HepG2 (cell line): ENCODE measurements around the gene UVSSA. TPM values are rescaled to one million over a fixed set of nuclear protein-coding genes. Genes with fewer than 3 reads are reported as not detected.
A peak's percentile ranks its signal among the peaks of the same experiment; 100 is the strongest.

ENCODE experiments used
- CBX5 ChIP-seq: sonication (generic); formaldehyde crosslinking; IDR thresholded peaks from 2 replicates; pipeline ENCODE4 v1.4.0; 2020; ENCODE audit warnings: missing genetic modification reagents, borderline replicate concordance
- ETV5 ChIP-seq: IDR thresholded peaks from 2 replicates; pipeline ENCODE4 v1.6.1; 2018; ENCODE audit warnings: missing biosample characterization, missing genetic modification reagents, inconsistent platforms, borderline replicate concordance
- GFI1 ChIP-seq: sonication (generic); formaldehyde crosslinking; IDR thresholded peaks from 2 replicates; pipeline ENCODE4 v1.5.0; 2020; ENCODE audit warnings: missing genetic modification reagents, mild to moderate bottlenecking, borderline replicate concordance
- HDAC2 ChIP-seq: sonication (generic); formaldehyde crosslinking; IDR thresholded peaks from 2 replicates; pipeline ENCODE4 v1.4.0; 2020; ENCODE audit warnings: missing genetic modification reagents
- HOXA3 ChIP-seq: sonication (generic); formaldehyde crosslinking; IDR thresholded peaks from 2 replicates; pipeline ENCODE4 v1.5.0; 2020; ENCODE audit warnings: missing genetic modification reagents
- MXI1 ChIP-seq: IDR thresholded peaks from 3 replicates; pipeline ENCODE4 v1.6.1; 2012; ENCODE audit warnings: low read depth, low read length, inconsistent platforms, borderline replicate concordance
- RAD21 ChIP-seq: fragments of 450-650 bp; formaldehyde crosslinking; IDR thresholded peaks from 2 replicates; pipeline ENCODE4 v1.5.0; 2020; ENCODE audit warnings: mild to moderate bottlenecking
- RELA ChIP-seq: sonication (generic); formaldehyde crosslinking; IDR thresholded peaks from 2 replicates; pipeline ENCODE4 v1.4.0; 2020; ENCODE audit warnings: missing genetic modification reagents
- SALL1 ChIP-seq: sonication (generic); formaldehyde crosslinking; IDR thresholded peaks from 2 replicates; pipeline ENCODE4 v1.8.0; 2022; ENCODE audit warnings: mild to moderate bottlenecking, missing genetic modification reagents
- SMC3 ChIP-seq: IDR thresholded peaks from 2 replicates; pipeline ENCODE4 v1.6.1; 2011; ENCODE audit warnings: low read length, improper control_type of control experiment
- SP4 ChIP-seq: sonication (generic); formaldehyde crosslinking; IDR thresholded peaks from 2 replicates; pipeline ENCODE4 v1.8.1; 2023; ENCODE audit warnings: mild to moderate bottlenecking, missing genetic modification reagents
- YEATS2 ChIP-seq: sonication (generic); formaldehyde crosslinking; IDR thresholded peaks from 2 replicates; pipeline ENCODE4 v1.4.0; 2020; ENCODE audit warnings: missing genetic modification reagents, borderline replicate concordance
- ZNF124 ChIP-seq: sonication (generic); formaldehyde crosslinking; IDR thresholded peaks from 2 replicates; pipeline ENCODE4 v1.4.0; 2020; ENCODE audit warnings: missing genetic modification reagents
- ZNF350 ChIP-seq: sonication (generic); formaldehyde crosslinking; IDR thresholded peaks from 2 replicates; pipeline ENCODE4 v1.4.0; 2020; ENCODE audit warnings: mild to moderate bottlenecking, low read depth, missing genetic modification reagents, borderline replicate concordance
- ZNF891 ChIP-seq: sonication (generic); formaldehyde crosslinking; IDR thresholded peaks from 2 replicates; pipeline ENCODE4 v1.5.0; 2020; ENCODE audit warnings: mild to moderate bottlenecking, missing genetic modification reagents
- ZSCAN21 ChIP-seq: sonication (generic); formaldehyde crosslinking; IDR thresholded peaks from 2 replicates; pipeline ENCODE4 v1.8.0; 2022; ENCODE audit warnings: mild to moderate bottlenecking, missing genetic modification reagents, moderate library complexity, borderline replicate concordance
- polyA plus RNA-seq, 8 experiments: library from polyadenylated mRNA; depleted of rRNA in 3 of 8; stranded (reverse) in 7 of 8; unstranded in 1 of 8; fragments of >200 nt; fragmentation: Illumina TruSeq in 4 of 8; extraction: Trizol in 4 of 8; gene quantifications; 2 replicates each; pipeline versions ENCODE4 v1.2.1 to v1.2.3, GENCODE V29; 2011 to 2016; ENCODE audit warnings: low read depth in 4 of 8, missing spikeins in 1 of 8, mixed read lengths in 1 of 8; ENCODE audit not compliant: insufficient read depth in 1 of 8
- total RNA-seq, 5 experiments: library from RNA; depleted of rRNA; stranded (reverse); fragments of >200 nt; fragmentation: Illumina TruSeq; extraction: Trizol; gene quantifications; 2 replicates each; pipeline ENCODE4 v1.2.3, GENCODE V29; 2016; ENCODE audit warnings: low read depth in 1 of 5
- TF ChIP-seq, protein P1 (sequence below): sonication (generic); formaldehyde crosslinking; IDR thresholded peaks from 2 replicates; pipeline ENCODE4 v1.9.0; 2022; ENCODE audit warnings: low read depth, missing genetic modification reagents
- TF ChIP-seq, protein P2 (sequence below): sonication (generic); formaldehyde crosslinking; IDR thresholded peaks from 2 replicates; pipeline ENCODE4 v1.4.0; 2020; ENCODE audit warnings: missing genetic modification reagents
- TF ChIP-seq, protein P3 (sequence below): IDR thresholded peaks from 2 replicates; pipeline ENCODE4 v1.6.1; 2016; ENCODE audit warnings: low read depth, borderline replicate concordance

Gene UVSSA
- total and polyA plus RNA-seq, 2 of the 13 experiments (the other 11 are each of a cell fraction or from before 2014, with no cell fraction given), result 4.6 to 8.4 TPM

GRCh38 chr4:1351854-1352566 is 5.0 kb downstream of the UVSSA start (continued):
- TF ChIP-seq ZSCAN21 (CRISPR knock-in tag) (peak; percentile 34; the same call in 1 of the 2 replicates), SP4 (CRISPR knock-in tag) (peak; percentile 36; the same call in 1 of the 2 replicates), ZNF350 (peak; percentile 44; the same call in 1 of the 2 replicates), YEATS2 (CRISPR knock-in tag) (peak; percentile 40; the same call in 1 of the 2 replicates), ZNF891 (peak; percentile 33; the same call in 1 of the 2 replicates), SMC3 (peak; percentile 48; the same call in 1 of the 2 replicates), HDAC2 (CRISPR knock-in tag) (0 out of 2 replicates have a peak, but pooled peaks have one; percentile 25), ZNF124 (CRISPR knock-in tag) (0 out of 2 replicates have a peak, but pooled peaks have one; percentile 46), GFI1 (CRISPR knock-in tag) (no peak), CBX5 (peak; percentile 32; the same call in 1 of the 2 replicates), RAD21 (CRISPR knock-in tag) (peak; percentile 73), SALL1 (peak; percentile 20; the same call in 1 of the 2 replicates), RELA (CRISPR knock-in tag) (no peak), ETV5 (CRISPR knock-in tag) (peak; percentile 69), MXI1 (peak; percentile 58; the same call in 1 of the 3 replicates), HOXA3 (CRISPR knock-in tag) (0 out of 2 replicates have a peak, but pooled peaks have one; percentile 31)
- TF ChIP-seq, protein P1, sequence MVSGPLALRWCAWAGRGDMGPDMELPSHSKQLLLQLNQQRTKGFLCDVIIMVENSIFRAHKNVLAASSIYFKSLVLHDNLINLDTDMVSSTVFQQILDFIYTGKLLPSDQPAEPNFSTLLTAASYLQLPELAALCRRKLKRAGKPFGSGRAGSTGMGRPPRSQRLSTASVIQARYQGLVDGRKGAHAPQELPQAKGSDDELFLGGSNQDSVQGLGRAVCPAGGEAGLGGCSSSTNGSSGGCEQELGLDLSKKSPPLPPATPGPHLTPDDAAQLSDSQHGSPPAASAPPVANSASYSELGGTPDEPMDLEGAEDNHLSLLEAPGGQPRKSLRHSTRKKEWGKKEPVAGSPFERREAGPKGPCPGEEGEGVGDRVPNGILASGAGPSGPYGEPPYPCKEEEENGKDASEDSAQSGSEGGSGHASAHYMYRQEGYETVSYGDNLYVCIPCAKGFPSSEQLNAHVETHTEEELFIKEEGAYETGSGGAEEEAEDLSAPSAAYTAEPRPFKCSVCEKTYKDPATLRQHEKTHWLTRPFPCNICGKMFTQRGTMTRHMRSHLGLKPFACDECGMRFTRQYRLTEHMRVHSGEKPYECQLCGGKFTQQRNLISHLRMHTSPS, result peak; percentile 66; the same call in 1 of the 2 replicates
- TF ChIP-seq, protein P2, sequence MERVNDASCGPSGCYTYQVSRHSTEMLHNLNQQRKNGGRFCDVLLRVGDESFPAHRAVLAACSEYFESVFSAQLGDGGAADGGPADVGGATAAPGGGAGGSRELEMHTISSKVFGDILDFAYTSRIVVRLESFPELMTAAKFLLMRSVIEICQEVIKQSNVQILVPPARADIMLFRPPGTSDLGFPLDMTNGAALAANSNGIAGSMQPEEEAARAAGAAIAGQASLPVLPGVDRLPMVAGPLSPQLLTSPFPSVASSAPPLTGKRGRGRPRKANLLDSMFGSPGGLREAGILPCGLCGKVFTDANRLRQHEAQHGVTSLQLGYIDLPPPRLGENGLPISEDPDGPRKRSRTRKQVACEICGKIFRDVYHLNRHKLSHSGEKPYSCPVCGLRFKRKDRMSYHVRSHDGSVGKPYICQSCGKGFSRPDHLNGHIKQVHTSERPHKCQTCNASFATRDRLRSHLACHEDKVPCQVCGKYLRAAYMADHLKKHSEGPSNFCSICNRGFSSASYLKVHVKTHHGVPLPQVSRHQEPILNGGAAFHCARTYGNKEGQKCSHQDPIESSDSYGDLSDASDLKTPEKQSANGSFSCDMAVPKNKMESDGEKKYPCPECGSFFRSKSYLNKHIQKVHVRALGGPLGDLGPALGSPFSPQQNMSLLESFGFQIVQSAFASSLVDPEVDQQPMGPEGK, result 0 out of 2 replicates have a peak, but pooled peaks have one; percentile 13
- TF ChIP-seq, protein P3, sequence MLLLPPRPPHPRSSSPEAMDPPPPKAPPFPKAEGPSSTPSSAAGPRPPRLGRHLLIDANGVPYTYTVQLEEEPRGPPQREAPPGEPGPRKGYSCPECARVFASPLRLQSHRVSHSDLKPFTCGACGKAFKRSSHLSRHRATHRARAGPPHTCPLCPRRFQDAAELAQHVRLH, result peak; percentile 50; the same call in 1 of the 2 replicates
